Measurements from ENCODE around the gene PPP1R26.
"Not testable (repeated sequence)": the region's sequence is repeated elsewhere in the genome, so short reads cannot be mapped to it uniquely, and the experiment has no call there.

PPP1R26 gene

GRCh38 chr9:135504262-135505243 is 25.0 kb downstream of the PPP1R26 start:
- DNase-seq, result peak in 39 of 51 donors; percentile 3 to 71 (median 39)

DNA sequence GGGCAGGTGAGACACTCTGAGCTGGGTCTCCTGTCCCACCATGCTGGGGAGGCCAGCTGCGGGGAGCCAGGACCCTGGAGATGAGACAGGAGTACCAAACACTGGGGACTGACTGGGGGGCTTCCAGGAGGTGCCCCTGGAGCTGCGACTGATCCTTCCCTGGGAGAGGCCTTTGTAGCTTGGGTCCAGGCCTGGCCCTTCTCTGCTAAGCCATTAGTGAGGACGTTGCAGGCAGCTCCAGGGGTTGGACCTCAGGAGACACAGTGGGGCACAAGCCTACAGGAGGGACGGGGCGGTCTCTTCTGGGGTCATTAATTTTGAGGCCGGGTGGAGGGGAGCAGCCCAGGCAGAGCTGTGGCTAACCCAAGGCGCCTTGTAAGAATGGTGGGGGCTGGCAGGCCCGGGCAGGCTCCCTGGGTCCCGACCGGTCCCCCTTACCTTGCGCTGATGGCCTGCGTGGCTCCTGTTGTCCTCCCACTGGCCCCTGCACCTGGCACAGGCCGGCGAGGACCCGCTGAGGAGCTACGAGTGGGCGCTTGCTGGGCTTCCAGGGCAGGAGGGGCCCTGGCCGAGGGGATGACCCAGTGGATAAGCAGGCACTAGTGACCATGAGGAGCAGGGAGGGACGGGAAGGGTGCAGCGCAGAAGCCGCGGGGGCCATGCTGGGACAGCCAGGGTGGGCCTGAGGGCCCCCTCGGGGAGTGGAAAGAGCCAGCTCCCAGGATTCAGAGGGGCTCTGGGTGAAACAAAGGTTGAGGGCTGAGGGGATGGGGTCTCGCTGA is 26.0 kb downstream of the PPP1R26 start:
- no peak for DNase-seq

- DNase-seq, result no peak
Observed at GRCh38 chr9:135506327-135507103, 26.9 kb downstream of the PPP1R26 start.

GRCh38 chr9:135507104-135508035 is 27.8 kb downstream of the PPP1R26 start:
- no peak for DNase-seq

DNA sequence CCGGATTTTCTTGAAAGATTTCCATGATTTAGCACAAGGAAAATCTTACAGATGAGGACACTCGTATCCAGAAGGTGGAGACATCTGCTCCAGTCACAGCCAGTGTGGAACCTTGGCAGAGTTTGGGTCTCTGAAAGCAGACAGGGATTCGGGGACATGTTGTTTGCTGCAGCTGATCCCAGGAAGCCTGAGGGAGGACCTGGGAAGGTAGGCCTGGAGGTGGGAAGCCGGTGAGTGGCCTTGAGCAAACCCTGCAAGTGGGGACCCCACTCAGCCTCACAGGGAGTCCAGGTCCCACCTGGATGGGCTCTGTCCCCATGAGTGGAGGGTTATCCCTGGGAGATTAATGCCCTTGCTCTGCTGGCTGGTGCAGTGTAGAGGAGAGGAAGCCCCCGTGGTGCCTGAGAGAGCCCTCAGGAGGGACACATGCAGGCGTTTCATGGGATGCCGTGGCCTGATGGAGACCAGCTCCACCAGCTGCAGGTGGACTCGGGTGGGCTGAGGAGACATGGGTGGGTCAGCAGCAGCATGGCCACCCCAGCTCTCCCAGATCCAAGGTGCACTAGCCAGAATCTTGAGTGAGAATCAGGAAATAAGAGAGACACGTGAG is 28.7 kb downstream of the PPP1R26 start:
- DNase-seq, result no peak

DNA sequence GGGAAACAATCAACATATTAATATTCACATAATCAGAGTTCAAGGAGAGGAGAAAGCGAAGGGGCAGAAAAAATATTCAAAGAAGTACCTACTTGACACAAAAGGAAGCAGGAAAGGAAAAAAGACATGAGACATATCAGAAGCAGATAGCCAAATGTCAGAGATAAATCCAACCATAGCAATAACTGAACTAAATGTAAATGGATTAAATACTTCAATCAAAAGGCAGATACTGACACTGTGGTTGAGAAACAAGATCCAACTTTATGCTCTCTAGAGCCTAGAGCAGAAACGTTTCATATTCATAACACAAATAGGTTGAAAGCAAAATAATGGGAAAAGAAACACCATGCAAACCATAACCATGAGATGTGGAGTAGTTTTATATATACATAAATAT is 29.9 kb downstream of the PPP1R26 start:
- no peak for DNase-seq

- no peak for DNase-seq
Observed at GRCh38 chr9:135512241-135512603, 32.6 kb downstream of the PPP1R26 start.

DNA sequence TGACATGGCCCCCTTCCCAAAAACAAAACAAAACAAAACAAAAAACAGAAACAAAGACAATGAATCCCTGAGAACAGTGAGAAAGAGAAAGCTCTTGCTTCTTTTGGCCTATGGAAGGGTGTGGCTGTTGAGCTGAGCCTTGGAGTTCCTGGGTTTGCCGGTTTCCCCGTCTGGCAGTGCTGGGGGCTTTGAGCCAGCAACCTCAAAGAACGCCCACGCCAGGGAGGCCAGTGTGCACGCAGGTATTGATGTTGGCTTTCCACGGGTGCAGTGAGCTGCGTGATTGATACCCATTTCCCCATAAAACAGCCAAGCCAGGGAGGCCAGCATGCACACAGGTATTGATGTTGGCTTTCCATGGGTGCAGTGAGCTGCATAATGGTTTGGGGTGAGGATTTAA is 33.3 kb downstream of the PPP1R26 start:
- no peak for DNase-seq

DNA sequence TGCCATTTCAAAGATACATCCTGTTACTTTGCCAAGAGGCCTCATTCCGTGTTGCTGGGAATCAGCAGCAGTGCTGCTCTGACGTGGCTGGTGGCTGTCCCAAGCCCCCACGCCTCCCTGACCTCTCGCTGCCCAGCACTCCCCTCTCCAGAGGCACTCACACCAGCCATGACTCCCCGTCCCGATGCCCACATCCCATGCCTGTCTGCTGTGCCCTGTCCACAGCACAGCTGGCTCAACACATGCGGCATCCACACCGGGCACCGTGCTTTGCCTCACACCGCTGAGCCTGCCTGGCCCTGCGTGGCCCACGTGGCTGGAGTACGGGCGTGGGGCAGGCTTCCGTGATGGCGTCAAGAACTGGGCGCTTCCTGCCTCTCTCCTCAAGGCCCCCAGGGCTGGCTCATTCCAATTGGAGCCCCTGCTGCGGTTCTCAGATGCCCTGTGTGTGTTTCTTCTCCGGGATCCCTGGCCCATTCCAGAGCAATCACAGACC is 33.8 kb downstream of the PPP1R26 start:
- DNase-seq, result no peak

DNA sequence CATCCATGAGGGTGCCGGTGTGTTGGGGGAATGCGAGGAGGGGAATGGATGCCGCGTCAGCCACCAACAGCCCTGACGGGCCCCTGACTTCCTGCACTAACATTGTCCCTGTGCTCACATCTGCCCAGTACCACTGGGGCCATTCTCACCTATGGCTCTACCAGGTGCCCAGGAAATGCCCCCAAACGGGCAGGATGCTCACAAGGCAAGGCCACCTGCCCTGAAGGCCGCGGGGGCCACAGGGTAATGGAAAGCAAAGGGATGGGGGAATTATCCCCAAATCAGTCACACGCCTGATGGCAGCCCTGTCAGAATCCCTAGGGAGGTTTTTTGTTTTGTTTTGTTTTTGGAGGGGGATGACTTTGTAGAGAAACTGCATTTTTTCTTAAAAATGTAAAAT is 34.3 kb downstream of the PPP1R26 start:
- DNase-seq, result not testable (repeated sequence)

DNA sequence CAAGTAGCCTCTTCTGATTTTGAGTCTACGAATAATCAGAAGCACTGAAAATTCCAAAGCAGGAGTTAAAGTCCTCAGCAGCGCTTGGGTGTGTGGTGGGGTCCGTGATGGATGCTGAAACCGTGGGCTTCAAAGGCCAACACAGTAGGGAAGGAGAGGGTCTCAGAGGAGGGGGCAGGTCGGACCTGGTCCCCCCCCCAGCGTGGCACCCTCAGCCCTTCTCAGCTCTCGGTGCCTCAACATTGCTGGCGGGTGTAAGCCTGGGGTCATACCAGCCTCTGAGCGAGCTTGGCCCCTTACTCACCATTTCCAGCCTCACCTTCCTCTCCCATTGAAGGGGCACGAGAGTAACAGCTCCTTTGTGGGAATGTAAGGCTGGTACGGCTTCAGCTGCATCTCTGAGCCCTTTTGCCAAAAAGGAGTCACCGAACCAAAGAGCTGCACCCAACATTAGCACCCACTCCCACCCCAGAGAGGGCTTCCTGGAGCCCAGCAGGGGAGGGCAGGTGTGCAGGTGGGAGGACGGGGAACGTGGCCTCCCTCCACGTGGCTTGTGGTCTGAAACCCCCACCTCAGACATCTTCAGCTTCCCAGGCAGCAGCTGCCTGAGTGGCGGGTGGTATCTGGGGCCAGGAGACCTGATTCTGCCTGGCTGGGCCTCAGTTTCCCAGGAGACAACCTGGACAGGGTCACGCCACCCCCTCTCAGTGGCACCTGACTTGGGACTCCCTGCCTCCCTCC is 34.9 kb downstream of the PPP1R26 start:
- no peak for DNase-seq

DNA sequence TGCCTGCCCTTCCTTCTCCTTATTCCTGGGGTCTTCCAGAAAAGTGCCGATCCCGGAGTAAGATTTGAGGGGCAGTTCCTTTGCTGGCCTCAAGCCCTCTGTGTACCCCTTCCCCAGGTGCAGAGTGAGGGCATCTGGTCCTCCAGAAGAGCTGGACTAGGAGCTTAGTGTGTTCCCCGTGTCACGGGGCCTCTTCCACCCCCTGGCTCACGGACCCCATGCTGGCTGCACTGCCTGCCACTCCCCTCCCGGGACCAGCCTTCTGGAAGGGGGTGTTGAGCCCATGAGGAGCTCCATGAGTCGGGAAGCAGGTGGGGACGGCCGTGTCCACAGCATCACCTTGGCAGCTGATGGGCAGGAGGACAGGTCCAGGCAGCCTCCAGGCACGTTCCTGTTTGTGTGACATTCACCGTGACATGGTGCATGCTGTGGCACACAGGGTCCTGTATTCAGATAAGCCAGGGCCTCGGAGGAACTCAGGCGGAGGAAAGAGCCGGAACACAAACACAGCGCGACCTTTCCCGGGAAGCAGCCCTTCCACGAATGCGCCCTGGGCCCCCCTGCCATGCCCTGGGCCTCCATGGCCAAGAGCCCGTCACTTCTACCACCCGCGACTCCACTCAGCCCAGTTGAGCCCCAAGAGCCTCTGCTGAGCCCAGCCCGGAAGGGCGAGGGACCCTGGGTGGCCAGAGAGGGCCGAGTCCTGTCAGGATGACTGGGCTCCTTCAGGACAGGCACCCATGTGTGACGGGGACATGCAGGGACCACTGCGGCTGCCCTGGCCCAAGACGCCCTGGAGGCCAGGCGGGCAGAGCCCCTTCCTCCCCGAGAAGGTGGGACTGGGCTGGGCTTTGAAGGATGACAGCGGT is 35.7 kb downstream of the PPP1R26 start:
- DNase-seq, result no peak

GRCh38 chr9:135516132-135516860 is 36.7 kb downstream of the PPP1R26 start:
- no peak for DNase-seq

GRCh38 chr9:135517407-135517822 is 37.8 kb downstream of the PPP1R26 start:
- DNase-seq, result no peak

DNA sequence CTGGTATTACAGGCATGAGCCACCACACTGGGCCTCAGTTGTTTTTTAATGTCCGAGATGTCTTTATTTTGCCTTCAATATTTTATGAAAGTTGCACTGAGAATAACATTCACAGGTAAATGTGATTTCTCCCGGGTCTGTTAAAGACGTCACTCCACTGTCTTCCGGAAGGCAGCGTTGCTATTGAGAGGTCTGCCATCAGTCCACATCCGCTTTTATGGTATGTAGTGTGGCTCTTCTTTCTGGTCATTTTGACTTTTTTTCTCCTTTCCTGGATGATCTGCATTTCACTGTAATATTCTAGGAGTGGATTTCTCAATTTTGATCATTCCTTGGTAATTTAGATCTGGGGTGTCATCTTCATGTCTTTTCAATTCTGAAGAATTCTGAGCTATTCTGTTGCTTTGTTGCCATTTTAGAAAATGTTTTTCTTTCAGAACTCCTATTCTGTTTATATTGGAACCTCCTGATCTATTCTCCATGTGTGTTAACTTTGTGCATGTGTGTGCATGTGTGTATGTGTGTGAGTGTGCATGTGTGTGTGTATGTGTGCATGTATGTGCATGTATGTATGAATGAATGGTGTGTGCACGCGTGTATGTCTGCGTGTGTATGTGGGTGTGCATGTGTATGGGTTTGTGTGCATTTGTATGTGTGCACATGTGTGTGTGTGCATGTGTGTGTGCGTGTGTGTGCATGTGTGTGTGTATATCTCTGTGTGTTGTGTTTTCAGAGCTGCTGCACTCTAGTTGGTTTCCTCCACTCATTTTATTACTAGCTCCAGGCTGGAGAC is 39.8 kb downstream of the PPP1R26 start:
- DNase-seq, result no peak

DNA sequence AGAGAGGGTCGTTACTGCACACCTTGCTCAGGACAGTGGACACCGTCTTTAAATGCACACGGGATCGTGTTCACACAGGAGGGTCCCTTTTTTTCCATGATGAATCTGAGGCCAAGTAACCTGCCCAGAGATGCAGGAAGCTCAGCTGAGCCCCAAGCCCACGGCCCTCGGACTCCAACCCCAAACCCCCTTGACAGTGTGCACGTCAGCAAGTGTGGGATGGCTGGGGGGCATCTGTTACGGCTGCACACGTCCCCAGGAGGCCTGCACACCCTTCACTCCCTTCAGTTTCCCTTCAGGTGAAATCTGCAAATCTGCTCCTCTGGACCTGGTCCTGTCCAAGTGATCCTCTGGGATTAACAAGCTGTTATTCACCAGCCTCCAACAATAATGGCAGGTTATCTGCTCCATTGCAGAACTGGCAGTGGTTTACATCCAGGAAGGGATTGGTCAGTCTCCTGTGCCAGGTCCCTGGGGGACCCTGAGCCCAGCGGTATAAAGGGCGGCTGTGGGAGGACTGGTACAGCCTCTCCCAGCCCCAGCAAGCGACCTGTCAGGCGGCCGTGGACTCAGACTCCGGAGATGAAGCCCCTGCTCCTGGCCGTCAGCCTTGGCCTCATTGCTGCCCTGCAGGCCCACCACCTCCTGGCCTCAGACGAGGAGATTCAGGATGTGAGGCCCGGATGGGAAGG is 41.5 kb downstream of the PPP1R26 start, which contains the start of gene LCN1:
TSS of gene LCN1 (plus strand) at position 525 of the 692 bp plus-strand sequence. CDS start at position 583, 58 bp downstream.
- DNase-seq, result no peak

All from hypothalamus (tissue), 51 donors.